A673 (cell line): ENCODE measurements around the gene ADAMTS14.

ENCODE experiments used
- EZH2 ChIP-seq: fragments of 200-600 bp; sonication (generic); IDR thresholded peaks from 2 replicates; pipeline ENCODE4 v1.6.1; 2017; ENCODE audit warnings: borderline replicate concordance, low read depth, mild to moderate bottlenecking, mixed read lengths, antibody characterized with exemption, low read length; ENCODE audit not compliant: poor library complexity, severe bottlenecking
- TF ChIP-seq, protein P1 (sequence below): fragments of 300-800, 200-600 bp; sonication (generic); conservative IDR thresholded peaks from 2 replicates; pipeline ENCODE4 v1.5.1; 2017; ENCODE audit warnings: low read depth, mild to moderate bottlenecking, antibody characterized with exemption, low read length, moderate library complexity, mixed read lengths

DNA sequence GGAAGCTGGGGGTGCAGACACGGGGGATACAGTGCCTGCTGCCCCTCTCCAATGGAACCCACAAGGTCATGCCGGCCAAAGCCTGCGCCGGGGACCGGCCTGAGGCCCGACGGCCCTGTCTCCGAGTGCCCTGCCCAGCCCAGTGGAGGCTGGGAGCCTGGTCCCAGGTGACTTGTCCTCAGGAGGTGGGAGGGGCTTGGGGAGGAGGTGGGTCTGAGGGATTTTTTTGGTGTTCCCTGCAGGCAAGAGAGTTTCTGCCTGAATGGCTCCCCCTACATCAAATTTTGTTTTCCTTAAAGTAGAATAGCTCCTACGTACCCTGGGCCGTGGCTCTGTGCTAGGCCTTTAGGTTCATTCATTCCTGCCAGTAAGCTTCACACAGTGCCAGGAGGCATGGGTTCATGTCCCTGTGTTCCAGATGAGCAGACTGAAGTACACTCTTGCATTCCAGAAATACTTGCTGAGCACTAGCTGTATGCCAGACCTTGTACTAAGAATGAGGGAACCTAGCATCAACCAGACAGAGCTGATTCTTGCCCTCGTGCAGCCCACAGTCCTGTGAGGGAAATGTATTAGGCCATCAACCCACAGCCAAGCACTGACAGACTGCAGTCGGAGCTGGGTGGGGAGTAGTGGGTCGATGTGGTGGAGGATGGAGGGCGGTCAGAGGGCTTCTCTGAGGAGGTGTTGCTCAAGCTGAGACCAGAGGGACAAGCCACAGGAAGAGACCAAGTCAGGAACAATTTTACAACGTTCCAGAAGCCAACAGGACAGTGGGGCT is 81.7 kb downstream of the ADAMTS14 start:
- TF ChIP-seq, protein P1, sequence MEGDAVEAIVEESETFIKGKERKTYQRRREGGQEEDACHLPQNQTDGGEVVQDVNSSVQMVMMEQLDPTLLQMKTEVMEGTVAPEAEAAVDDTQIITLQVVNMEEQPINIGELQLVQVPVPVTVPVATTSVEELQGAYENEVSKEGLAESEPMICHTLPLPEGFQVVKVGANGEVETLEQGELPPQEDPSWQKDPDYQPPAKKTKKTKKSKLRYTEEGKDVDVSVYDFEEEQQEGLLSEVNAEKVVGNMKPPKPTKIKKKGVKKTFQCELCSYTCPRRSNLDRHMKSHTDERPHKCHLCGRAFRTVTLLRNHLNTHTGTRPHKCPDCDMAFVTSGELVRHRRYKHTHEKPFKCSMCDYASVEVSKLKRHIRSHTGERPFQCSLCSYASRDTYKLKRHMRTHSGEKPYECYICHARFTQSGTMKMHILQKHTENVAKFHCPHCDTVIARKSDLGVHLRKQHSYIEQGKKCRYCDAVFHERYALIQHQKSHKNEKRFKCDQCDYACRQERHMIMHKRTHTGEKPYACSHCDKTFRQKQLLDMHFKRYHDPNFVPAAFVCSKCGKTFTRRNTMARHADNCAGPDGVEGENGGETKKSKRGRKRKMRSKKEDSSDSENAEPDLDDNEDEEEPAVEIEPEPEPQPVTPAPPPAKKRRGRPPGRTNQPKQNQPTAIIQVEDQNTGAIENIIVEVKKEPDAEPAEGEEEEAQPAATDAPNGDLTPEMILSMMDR, result no peak
- TF ChIP-seq EZH2, result no peak
